HG03039 (cell line): ENCODE measurements around the gene GNLY.

ENCODE experiments used
- ATAC-seq: cut with Tn5 transposase; IDR thresholded peaks from one replicate; pipeline ENCODE4 v1.9.1; 2021; ENCODE audit warnings: mild to moderate bottlenecking, moderate library complexity; ENCODE audit not compliant: unreplicated experiment

Gene GNLY

DNA sequence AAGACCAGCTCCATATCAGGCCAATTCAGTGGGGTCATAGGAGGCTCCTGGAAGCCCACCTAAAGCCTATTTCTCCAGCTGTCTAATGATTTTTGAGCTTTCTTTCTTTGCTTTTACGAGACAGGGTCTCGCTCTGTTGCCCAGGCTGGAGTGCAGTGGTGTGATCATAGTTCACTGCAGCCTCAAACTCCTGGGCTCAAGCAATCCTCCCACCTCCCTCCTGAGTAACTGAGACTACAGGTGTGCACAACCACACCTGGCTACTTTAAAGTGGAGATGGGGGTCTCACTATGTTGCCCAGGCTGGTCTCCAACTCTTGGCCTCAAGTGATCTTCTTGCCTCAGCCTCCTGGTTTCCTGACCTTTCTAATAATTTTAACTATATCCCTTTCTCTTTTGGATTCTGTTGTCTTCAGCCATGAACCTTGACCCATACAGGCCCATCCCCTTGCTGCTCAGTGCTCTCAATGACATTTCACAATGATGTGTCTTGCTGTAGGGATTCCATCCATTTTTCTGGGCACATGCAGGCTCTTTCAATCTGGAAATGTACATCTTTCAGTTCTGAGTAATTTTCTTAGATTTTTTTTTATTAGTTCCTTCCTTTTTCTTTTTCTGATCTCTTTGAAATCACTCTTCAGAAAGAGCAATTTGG is 29.7 kb downstream of the GNLY start:
- ATAC-seq = no peak

GRCh38 chr2:85724731-85725181 is 30.6 kb downstream of the GNLY start:
- no peak for ATAC-seq

DNA sequence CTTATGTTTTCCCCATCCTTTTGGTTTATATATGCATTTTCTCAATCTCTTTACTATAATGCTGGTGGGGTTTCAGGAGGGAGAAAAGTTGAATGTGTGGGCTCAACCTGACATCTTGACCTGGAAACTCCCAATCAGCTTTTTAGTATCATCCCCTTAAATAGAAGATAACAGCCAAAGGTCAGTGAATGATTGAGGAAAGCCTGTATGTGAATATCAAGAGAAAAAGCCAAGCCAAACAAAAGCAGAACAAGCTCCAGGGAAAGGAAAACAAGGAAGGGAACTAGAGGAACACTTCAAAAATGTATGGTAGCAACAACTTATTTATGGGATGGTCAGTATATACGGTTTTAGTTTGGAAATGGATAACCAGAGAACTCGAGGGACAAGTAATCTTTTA is 31.3 kb downstream of the GNLY start:
- ATAC-seq = no peak

DNA sequence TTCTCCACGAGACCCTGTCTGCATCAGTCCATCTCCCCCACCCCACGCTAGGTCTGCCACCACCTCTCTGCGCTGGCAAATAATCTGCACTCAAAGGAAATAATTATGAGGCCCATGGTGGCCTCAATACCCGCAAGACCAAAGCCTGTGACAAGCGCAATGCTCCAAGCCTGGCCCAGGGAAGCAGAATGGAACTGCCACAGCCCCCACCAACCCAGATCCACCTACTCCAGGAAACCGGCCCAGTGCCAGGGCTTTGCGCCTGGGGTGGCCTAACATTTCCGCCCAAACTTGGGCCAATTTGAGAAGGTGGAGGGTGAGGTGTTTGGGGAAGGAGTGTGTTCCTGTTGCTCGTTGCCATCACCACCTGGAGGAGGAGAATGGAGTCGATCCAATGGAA is 33.6 kb downstream of the GNLY start:
- ATAC-seq = no peak

DNA sequence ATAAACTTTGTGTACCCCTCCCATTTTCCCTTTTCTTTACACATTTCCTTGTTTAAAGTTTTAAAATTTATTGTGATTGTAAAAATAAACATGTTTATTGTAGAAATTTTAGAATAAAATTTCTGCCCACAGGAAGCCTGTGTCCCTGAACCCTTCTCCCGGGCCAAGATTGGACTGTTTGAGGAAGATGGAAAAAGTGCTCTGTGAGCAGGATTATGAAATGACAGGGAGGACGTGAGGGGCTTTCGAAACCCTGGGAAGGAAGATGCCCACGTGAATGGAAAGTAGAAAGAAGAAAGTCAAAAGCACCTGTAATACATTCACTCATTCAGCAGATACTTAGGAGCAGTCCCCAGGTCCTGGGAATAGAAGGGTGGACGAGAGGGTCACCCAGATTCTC is 34.2 kb downstream of the GNLY start:
- ATAC-seq = no peak

- peak; percentile 52 for ATAC-seq
Measured at GRCh38 chr2:85728883-85729824, 35.0 kb downstream of the GNLY start.

GRCh38 chr2:85729825-85730510 is 35.8 kb downstream of the GNLY start:
- no peak for ATAC-seq

GRCh38 chr2:85730686-85731230 is 36.6 kb downstream of the GNLY start:
- ATAC-seq = no peak

DNA sequence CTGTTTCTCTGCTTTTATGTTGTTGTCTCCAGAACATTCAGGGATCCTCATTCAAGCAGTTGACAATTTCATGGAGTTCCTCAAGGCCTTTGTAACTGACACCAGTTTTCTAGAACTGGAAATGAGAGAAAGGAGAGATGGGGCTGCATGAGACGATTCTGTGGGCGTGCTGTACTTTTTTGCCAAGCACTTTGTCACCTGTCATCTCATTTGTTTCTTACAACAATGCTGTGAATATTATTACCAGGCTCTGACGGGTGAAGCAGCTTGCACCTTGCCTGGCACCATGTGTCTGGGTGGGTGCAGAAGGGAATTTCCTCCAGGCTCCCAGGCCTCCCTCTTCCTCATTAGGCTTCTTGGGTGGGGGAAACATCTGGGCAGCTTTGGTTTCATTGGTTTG is 37.4 kb downstream of the GNLY start:
- ATAC-seq = no peak

- no peak for ATAC-seq
Measured at GRCh38 chr2:85732467-85733120, 38.4 kb downstream of the GNLY start.

DNA sequence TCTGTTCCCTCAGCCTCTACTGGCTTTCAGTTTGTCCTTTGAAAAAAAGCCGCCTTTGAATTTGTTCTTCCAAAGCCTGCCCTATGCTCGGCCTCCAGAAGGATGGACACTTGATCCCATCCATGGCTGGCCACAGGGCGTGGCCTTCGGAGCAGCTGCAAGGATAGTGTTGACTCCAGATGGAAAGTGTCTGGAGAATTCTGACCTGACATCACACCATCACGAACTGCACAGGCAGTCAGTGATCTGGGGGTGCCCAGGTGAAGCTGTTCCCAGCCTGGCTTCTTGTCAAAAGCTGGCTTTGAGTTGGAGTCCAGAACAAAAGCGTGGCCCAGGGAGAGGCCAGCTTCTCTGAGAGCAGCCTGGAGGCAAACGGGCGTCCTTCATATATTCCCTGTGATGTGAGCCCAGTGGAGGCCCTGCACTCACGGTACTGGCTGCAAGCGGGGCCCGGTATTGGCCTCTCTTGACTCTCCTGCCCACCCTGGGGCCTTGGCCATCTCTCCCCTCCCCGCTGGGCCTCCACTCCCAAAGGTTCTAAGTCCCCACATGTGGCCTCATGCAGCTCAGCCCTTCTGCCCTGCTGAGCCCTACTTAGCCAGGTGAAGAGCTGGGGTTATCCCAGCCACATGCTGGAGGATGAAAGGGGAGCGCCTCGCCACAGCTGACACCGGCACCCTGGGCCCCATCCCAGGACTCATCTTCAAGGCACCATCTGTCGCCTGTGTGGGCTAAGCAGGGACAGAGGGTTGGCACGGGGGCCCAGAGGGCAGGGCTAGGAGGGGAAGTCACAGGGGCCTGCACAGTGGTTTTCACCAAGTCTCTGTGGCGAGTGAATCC is 39.2 kb downstream of the GNLY start:
- no peak for ATAC-seq

DNA sequence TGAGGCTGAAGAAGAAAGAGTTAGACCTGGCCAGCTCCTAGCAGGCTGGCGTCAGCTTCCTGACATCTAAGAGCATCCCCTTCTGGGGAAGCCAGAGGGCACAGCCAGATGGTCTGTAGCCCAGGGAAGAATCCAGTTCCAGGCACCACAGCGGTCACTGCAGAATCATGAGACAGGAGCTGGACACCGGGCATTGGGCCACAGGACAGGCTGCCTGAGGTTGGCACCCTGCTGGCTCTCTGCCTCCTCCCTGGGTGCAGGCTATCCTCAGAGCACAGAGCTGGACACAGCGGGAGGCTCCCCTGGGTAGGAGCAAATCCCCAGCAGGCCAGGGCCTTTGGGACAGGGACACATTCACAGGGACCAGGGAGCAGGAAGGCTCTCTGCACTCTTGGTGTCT is 39.9 kb downstream of the GNLY start:
- ATAC-seq = no peak

GRCh38 chr2:85734942-85735608 is 40.9 kb downstream of the GNLY start:
- ATAC-seq = no peak

- ATAC-seq = no peak
Measured at GRCh38 chr2:85735691-85736090, 41.5 kb downstream of the GNLY start.

DNA sequence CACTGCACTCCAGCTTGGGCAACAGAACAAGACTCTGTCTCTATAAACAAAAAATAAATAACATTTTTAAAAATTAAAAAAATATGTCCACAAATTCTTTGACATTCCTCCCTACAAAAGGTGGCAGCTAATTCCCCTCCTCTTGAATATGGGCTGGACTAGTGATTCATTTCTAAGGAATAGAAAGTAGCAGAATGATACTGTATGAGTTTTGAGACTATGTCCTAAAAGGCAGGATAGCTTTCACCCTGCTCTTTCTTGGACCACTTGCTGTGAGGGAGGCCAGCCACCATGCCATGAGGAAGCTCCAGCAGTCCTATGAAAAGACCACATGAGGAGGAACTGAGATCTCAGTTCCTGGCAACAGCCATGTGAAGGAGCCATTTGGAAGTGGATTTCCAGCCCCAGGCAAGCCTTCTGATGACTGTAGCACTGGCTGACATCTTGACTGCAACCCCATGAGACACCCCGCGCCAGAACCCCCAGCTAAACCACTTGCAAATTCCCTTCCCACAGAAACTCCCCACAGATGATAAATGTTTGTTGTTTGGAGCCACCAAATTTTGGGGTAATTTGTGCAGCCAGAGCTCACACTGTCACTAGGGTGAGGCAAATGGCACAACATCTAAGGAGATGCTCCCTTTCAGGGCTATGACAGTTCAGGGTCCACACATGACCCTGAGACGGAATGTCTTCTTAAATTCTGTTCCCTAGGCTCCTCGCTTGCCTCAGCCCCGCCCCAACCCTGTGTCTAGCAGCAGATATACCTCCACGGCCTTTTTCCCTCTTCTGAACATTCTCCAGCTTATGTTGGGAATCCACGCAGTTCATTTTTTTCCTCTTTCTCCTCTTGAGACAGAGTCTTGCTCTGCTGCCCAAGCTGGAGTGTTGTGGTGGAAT is 42.5 kb downstream of the GNLY start:
- ATAC-seq = no peak

DNA sequence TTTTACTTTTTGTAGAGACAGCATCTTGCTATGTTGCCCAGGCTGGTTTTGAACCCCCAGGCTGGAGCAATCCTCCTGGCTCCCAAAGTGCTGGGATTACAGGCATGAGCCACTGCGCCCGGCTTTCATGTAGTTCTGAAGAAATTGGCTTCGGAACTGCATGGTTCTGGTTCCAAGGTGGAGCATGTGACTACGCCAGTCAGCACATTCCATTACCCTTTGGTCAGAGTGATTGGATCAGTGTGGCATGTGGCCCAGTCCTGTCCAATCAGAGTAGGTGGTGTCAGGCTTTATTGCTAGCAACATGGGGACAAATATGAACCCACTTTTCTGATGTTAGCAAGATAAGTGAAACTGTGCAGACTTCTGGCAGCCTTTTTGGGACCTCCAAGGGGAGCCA is 43.3 kb downstream of the GNLY start:
- ATAC-seq = no peak

GRCh38 chr2:85737961-85738360 is 43.8 kb downstream of the GNLY start:
- ATAC-seq = no peak

DNA sequence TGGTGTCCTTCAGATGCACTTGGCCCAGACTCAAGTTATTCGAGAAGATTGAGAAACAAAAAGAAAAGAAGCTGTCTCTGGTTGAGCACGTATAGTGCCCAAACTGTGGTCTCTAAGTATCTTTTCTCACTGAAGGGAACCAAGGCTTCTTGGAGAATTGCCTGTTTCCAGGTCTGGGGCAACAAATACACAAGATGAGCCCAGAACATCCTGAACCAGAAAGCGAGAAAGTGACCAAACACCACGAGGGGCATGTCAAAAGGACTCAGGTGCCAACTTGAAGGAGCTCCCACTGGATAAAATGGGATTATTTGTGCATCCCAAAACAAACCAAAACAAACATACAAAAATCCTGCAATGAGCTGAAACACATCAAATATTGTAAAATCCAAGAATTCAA is 46.0 kb downstream of the GNLY start:
- ATAC-seq = no peak
